ENCODE measurements around the gene L3MBTL4. TPM values are rescaled to one million over a fixed set of nuclear protein-coding genes. Genes with fewer than 3 reads are reported as not detected.
"Not testable (repeated sequence)": the region's sequence is repeated elsewhere in the genome, so short reads cannot be mapped to it uniquely, and the experiment has no call there.

Gene L3MBTL4
- total RNA-seq, 1 experiment from 2014 or later, result not detected

- H3K27ac ChIP-seq (ENCODE audit: low read depth, low read length, poor library complexity, severe bottlenecking), result no peak overlapping the region
- DNase-seq (ENCODE audit: low spot score), result no peak
- CTCF ChIA-PET, result no interaction called here
- no TSS peak for BruUV-seq (replicated peaks)
- POLR2A ChIA-PET (ENCODE audit: low non-redundant PET), result no interaction called here
- no peaks in the 10 kb centered on the region for H3K4me1 ChIP-seq (ENCODE audit: insufficient read depth, low read length, poor library complexity, severe bottlenecking)
- intact Hi-C loops (cut with micrococcal nuclease; ENCODE audit: unreplicated experiment), result no loop called here
- TF ChIP-seq, protein P1, sequence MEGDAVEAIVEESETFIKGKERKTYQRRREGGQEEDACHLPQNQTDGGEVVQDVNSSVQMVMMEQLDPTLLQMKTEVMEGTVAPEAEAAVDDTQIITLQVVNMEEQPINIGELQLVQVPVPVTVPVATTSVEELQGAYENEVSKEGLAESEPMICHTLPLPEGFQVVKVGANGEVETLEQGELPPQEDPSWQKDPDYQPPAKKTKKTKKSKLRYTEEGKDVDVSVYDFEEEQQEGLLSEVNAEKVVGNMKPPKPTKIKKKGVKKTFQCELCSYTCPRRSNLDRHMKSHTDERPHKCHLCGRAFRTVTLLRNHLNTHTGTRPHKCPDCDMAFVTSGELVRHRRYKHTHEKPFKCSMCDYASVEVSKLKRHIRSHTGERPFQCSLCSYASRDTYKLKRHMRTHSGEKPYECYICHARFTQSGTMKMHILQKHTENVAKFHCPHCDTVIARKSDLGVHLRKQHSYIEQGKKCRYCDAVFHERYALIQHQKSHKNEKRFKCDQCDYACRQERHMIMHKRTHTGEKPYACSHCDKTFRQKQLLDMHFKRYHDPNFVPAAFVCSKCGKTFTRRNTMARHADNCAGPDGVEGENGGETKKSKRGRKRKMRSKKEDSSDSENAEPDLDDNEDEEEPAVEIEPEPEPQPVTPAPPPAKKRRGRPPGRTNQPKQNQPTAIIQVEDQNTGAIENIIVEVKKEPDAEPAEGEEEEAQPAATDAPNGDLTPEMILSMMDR (conservative IDR thresholded peaks at IDR 0.05; ENCODE audit: low read depth, low read length), result no peak
- TF ChIP-seq EZH2 (IDR thresholded peaks at IDR 0.05; ENCODE audit: borderline replicate concordance, low read depth, low read length, poor library complexity, severe bottlenecking), result no peak
- H3K9me3 ChIP-seq (ENCODE audit: low read depth, low read length, poor library complexity, severe bottlenecking), result peaks cover 47% of the 10 kb centered on the region
- no peaks in the 10 kb centered on the region for H3K27me3 ChIP-seq (replicated peaks; ENCODE audit: insufficient read depth, low read depth, low read length, poor library complexity)
- no peaks in the 10 kb centered on the region for H3K36me3 ChIP-seq (ENCODE audit: insufficient read depth, low read length, poor library complexity, severe bottlenecking)
- no peak overlapping the region for H3K4me3 ChIP-seq (ENCODE audit: low read depth, low read length, poor library complexity, severe bottlenecking)
These were observed 25.7 kb downstream of the L3MBTL4 start for GRCh38 chr18:6389005-6389404.

GRCh38 chr18:6382963-6383362 lies 31.7 kb downstream of the L3MBTL4 start:
- Histone ChIP-seq H3K4me1 (ENCODE audit: insufficient read depth, low read length, poor library complexity, severe bottlenecking) (no peaks in the 10 kb centered on the region), H3K4me3 (ENCODE audit: low read depth, low read length, poor library complexity, severe bottlenecking) (no peak overlapping the region), H3K36me3 (ENCODE audit: insufficient read depth, low read length, poor library complexity, severe bottlenecking) (no peaks in the 10 kb centered on the region), H3K27ac (ENCODE audit: low read depth, low read length, poor library complexity, severe bottlenecking) (no peak overlapping the region), H3K27me3 (replicated peaks; ENCODE audit: insufficient read depth, low read depth, low read length, poor library complexity) (no peaks in the 10 kb centered on the region), H3K9me3 (ENCODE audit: low read depth, low read length, poor library complexity, severe bottlenecking) (peaks cover 38% of the 10 kb centered on the region)
- TF ChIP-seq, protein P1 (conservative IDR thresholded peaks at IDR 0.05; ENCODE audit: low read depth, low read length), result no peak
- no peak for TF ChIP-seq EZH2 (IDR thresholded peaks at IDR 0.05; ENCODE audit: borderline replicate concordance, low read depth, low read length, poor library complexity, severe bottlenecking)
- POLR2A ChIA-PET (ENCODE audit: low non-redundant PET), result no interaction called here
- CTCF ChIA-PET, result no interaction called here
- DNase-seq (ENCODE audit: low spot score), result no peak
- BruUV-seq (replicated peaks), result no TSS peak
- intact Hi-C loops (cut with micrococcal nuclease; ENCODE audit: unreplicated experiment), result no loop called here

DNA sequence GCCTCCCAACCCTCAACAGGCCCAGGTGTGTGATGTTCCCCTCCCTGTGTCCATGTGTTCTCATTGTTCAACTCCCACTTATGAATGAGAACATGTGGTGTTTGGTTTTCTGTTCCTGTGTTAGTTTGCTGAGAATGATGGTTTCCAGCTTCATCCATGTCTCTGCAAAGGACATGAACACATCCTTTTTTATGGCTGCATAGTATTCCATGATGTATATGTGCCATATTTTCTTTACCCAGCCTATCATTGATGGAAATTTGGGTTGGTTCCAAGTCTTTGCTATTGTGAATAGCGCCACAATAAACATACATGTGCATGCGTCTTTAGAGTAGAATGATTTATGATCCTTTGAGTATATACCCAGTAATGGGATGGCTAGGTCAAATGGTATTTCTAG lies 37.2 kb downstream of the L3MBTL4 start:
- POLR2A ChIA-PET (ENCODE audit: low non-redundant PET); H3K36me3 ChIP-seq (ENCODE audit: insufficient read depth, low read length, poor library complexity, severe bottlenecking); BruUV-seq (replicated peaks); H3K4me1 ChIP-seq (ENCODE audit: insufficient read depth, low read length, poor library complexity, severe bottlenecking); DNase-seq (ENCODE audit: low spot score); H3K27me3 ChIP-seq (replicated peaks; ENCODE audit: insufficient read depth, low read depth, low read length, poor library complexity); H3K27ac ChIP-seq (ENCODE audit: low read depth, low read length, poor library complexity, severe bottlenecking); intact Hi-C loops (cut with micrococcal nuclease; ENCODE audit: unreplicated experiment); H3K4me3 ChIP-seq (ENCODE audit: low read depth, low read length, poor library complexity, severe bottlenecking); CTCF ChIA-PET: not testable (repeated sequence)
- peaks cover 15% of the 10 kb centered on the region for H3K9me3 ChIP-seq (ENCODE audit: low read depth, low read length, poor library complexity, severe bottlenecking)

DNA sequence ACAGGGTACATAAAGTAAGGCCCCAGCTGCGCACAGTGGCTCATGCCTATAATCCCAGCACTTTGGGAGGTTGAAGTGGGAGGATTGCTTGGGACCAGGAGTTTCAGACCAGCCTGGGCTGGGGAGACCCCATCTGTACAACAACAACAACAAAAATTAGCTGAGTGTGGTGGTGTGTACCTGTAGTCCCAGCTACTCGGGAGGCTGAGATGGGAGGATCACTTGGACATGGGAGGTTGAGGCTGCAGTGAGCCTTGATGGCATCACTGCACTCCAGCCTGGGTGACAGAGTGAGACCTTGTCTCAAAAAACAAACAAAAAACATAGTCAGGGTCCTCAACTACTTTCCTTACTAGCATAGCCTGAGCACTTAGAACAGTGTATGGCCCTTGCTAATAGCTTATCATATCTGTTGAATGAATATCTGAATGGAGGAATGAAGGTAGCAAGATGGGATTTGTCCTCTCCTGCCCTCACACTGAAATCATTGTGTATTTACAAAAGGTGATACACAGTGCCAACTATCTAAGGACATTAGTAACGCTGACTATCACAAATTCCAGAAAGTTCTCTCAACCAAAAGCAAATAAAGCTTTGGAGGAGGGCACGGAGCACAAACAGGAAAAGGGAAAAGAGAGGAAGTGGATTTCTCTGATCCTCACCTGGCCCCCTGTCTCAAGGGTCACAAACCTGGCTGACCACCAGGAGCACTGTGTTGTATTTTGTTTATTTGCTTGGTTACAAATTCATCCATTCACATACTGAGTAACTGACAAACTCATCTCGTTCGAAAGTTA lies 38.1 kb downstream of the L3MBTL4 start:
- CTCF ChIA-PET, result no interaction called here

More for the DNA sequence above, 38.1 kb downstream of the L3MBTL4 start:
- H3K36me3 ChIP-seq (ENCODE audit: insufficient read depth, low read length, poor library complexity, severe bottlenecking), result no peaks in the 10 kb centered on the region
- no peak overlapping the region for H3K4me3 ChIP-seq (ENCODE audit: low read depth, low read length, poor library complexity, severe bottlenecking)
- peaks cover 19% of the 10 kb centered on the region for H3K9me3 ChIP-seq (ENCODE audit: low read depth, low read length, poor library complexity, severe bottlenecking)
- H3K27me3 ChIP-seq (replicated peaks; ENCODE audit: insufficient read depth, low read depth, low read length, poor library complexity), result no peaks in the 10 kb centered on the region
- no TSS peak for BruUV-seq (replicated peaks)
- H3K4me1 ChIP-seq (ENCODE audit: insufficient read depth, low read length, poor library complexity, severe bottlenecking), result no peaks in the 10 kb centered on the region
- DNase-seq (ENCODE audit: low spot score), result no peak
- intact Hi-C loops (cut with micrococcal nuclease; ENCODE audit: unreplicated experiment), result no loop called here
- POLR2A ChIA-PET (ENCODE audit: low non-redundant PET), result no interaction called here
- H3K27ac ChIP-seq (ENCODE audit: low read depth, low read length, poor library complexity, severe bottlenecking), result no peak overlapping the region
- TF ChIP-seq EZH2 (IDR thresholded peaks at IDR 0.05; ENCODE audit: borderline replicate concordance, low read depth, low read length, poor library complexity, severe bottlenecking), result no peak
- TF ChIP-seq, protein P1 (conservative IDR thresholded peaks at IDR 0.05; ENCODE audit: low read depth, low read length), result no peak
